Skeletal muscle tissue (tissue), 4 donors: ENCODE measurements around the gene STRADA. TPM values are rescaled to one million over a fixed set of nuclear protein-coding genes. Genes with fewer than 3 reads are reported as not detected.

ENCODE experiments used
- H3K27ac ChIP-seq: one replicate; pipeline ENCODE4 v1.7.0; 2013; ENCODE audit warnings: mild to moderate bottlenecking, low read depth, low read length, inconsistent platforms
- H3K27me3 ChIP-seq, 3 donors: one replicate each; pipeline ENCODE4 v1.7.0; 2013; ENCODE audit warnings: low read length in 3 of 3; ENCODE audit not compliant: control insufficient read depth in 3 of 3, insufficient read depth in 3 of 3
- H3K36me3 ChIP-seq, 3 donors: one replicate each; pipeline ENCODE4 v1.7.0; 2013; ENCODE audit warnings: low read length in 3 of 3; ENCODE audit not compliant: control insufficient read depth in 3 of 3, insufficient read depth in 3 of 3
- H3K4me1 ChIP-seq, 3 donors: one replicate each; pipeline ENCODE4 v1.7.0; 2013; ENCODE audit warnings: low read length in 3 of 3, mild to moderate bottlenecking in 3 of 3; ENCODE audit not compliant: control insufficient read depth in 3 of 3, insufficient read depth in 3 of 3
- H3K4me3 ChIP-seq, 3 donors: one replicate each; pipeline ENCODE4 v1.7.0; 2013; ENCODE audit warnings: low read length in 3 of 3
- H3K9ac ChIP-seq, 3 donors: one replicate each; pipeline ENCODE4 v1.7.0; 2013; ENCODE audit warnings: low read length in 3 of 3, mild to moderate bottlenecking in 3 of 3, moderate library complexity in 2 of 3, low read depth in 1 of 3
- H3K9me3 ChIP-seq, 3 donors: one replicate each; pipeline ENCODE4 v1.7.0; 2013; ENCODE audit warnings: low read length in 3 of 3; ENCODE audit not compliant: control insufficient read depth in 3 of 3
- total RNA-seq: library from RNA; depleted of rRNA; stranded (reverse); fragments of >200 nt; gene quantifications from one replicate; pipeline ENCODE4 v1.2.3, GENCODE V29; 2014
- donor health status: Osteomylitis.

STRADA gene
- total RNA-seq, 1 donor from 2014 or later, result 13.6 TPM

DNA sequence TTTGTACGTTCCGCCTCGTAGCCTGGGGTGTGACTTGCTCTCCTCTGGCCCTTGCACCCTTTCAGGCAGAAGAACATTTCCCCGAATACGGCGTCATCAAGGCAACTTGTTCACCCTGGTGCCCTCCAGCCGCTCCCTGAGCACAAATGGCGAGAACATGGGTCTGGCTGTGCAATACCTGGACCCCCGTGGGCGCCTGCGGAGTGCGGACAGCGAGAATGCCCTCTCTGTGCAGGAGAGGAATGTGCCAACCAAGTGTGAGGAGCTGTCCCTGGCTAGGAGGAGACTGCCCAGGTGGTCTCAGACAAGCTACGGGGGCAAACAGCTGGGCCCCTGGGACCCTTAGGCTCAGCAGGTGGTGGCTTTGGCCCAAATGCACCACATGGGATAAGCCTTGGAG is 52.1 kb downstream of the STRADA start:
- H3K27ac ChIP-seq, result no peak overlapping the region
- H3K36me3 ChIP-seq, result peaks cover 65 to 74% (median 69%) of the 10 kb centered on the region in 3 donors
- H3K4me1 ChIP-seq, result no peaks in the 10 kb centered on the region
- no peaks in the 10 kb centered on the region for H3K9me3 ChIP-seq
- H3K4me3 ChIP-seq, result no peak overlapping the region
- H3K9ac ChIP-seq, result no peak overlapping the region
- H3K27me3 ChIP-seq, result no peaks in the 10 kb centered on the region

DNA sequence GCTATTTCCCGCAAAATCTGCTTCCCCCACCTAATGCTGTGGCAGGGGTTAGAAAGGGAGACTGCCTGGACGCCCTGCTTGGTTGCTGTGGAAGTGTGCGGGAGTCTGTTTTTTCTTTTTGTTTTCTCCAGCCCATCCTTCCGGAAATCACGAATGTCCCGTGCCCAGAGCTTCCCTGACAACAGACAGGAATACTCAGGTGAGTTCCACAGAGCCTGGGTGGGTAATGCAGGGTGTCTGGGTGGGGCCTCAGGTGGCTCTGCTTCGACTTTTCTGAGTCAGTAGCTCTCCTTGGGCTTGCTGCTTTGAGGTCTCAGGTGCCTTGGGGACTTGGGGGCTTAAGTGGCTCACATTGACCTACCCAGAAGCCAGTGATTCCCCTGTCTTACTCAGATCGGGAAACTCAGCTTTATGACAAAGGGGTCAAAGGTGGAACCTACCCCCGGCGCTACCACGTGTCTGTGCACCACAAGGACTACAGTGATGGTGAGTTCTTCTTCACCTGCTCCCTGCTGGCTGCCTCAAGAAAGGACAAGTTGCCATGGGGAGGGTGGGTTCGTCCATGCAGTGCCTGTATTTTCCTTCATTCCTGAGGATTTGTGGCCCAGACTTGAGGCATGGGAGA is 53.1 kb downstream of the STRADA start:
- H3K36me3 ChIP-seq, result peaks cover 60 to 67% (median 62%) of the 10 kb centered on the region in 3 donors
- no peak overlapping the region for H3K9ac ChIP-seq
- no peaks in the 10 kb centered on the region for H3K27me3 ChIP-seq
- H3K4me1 ChIP-seq, result no peaks in the 10 kb centered on the region
- H3K27ac ChIP-seq, result no peak overlapping the region
- H3K9me3 ChIP-seq, result no peaks in the 10 kb centered on the region
- no peak overlapping the region for H3K4me3 ChIP-seq

DNA sequence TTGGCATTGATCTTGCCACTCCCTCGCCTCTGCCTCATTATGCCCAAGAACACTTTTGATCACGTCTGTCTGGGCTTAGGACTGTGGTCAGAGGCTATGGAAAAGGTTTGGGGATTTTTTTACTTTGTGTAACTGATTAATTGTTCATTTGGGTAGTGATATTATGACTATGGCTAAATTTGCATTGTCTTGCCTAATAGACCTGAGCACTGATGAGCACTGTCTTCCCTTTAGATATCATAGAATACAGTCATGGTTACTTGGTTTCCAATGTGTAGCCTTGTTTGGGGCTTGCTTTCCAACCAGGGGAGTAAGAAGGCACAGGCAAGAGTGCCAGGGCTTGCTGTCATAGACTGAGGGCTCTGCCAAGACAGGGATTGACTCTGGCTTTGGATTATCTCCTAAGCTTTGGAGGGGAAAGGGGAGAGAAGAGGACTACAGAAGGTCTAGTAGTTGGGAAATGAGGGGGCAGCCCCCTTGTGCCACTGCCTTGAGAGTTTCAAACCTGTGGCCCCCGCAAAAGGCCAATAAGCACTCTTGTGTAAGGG is 55.4 kb downstream of the STRADA start:
- Histone ChIP-seq H3K27me3 (no peaks in the 10 kb centered on the region), H3K27ac (no peak overlapping the region), H3K9ac (no peak overlapping the region), H3K36me3 (peaks cover 51 to 66% (median 61%) of the 10 kb centered on the region in 3 donors), H3K4me1 (no peaks in the 10 kb centered on the region), H3K4me3 (no peak overlapping the region), H3K9me3 (no peaks in the 10 kb centered on the region)

DNA sequence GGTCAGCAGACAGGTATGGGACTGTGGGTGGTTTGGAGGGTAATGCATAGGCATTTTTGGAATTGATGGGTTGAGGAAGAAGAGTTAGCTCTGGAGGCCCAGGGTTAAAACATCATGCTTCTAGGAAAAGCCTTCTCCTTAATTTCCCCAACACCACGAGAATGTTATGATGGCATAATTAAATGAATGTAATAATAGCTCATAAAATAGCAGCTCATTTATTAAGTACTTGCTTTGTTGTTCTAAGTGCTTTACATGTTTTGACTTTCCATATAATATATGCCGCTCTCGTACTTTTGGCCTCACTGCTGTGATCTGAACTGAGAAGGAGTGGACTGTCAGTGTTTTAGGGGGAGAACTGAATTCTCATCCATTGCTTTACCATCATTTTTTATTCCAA is 56.0 kb downstream of the STRADA start:
- no peaks in the 10 kb centered on the region for H3K27me3 ChIP-seq
- no peak overlapping the region for H3K27ac ChIP-seq
- H3K9me3 ChIP-seq, result no peaks in the 10 kb centered on the region
- no peak overlapping the region for H3K9ac ChIP-seq
- no peaks in the 10 kb centered on the region for H3K4me1 ChIP-seq
- no peak overlapping the region for H3K4me3 ChIP-seq
- peaks cover 45 to 60% (median 55%) of the 10 kb centered on the region in 3 donors for H3K36me3 ChIP-seq

DNA sequence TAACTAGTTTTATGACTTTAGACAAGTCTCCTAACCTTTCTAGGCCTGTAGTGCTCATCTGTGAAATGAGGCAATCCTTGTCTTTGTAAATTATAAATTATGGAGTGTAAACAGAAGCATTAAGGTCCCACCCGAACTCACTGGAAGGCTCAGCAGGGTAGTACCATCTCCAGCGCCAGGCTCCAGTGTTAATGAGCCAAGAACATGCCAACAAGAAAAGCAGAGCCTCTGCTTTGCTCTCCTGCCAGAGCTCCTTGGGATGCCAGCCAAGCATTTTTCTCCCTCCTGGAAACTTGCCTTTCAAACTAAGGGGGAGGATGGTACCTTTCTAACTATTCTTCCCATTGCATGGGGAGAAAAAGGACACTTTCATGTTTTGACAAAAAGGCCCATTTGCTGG is 56.6 kb downstream of the STRADA start:
- no peaks in the 10 kb centered on the region for H3K9me3 ChIP-seq
- H3K4me3 ChIP-seq, result no peak overlapping the region
- H3K4me1 ChIP-seq, result no peaks in the 10 kb centered on the region
- peaks cover 40 to 55% (median 49%) of the 10 kb centered on the region in 3 donors for H3K36me3 ChIP-seq
- no peak overlapping the region for H3K9ac ChIP-seq
- H3K27ac ChIP-seq, result no peak overlapping the region
- H3K27me3 ChIP-seq, result no peaks in the 10 kb centered on the region

DNA sequence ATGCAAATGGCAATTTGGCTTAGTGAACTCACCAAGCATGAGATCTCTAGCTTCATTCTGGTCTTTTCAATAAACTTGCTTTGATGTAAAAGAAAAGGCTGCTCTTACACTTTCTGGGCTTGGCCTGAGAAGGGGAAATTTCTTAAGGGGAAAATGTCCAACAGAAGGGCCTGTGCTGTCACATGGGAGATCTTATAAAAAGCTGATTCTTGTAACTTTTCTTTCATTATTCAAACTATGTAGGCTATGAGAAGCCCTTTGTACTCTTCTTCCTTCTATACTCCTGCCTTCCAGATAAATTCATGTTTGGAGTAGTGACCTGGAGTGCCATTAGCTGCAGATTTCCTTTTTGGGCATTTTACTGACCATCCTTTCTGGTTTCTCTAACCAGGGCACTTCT is 58.6 kb downstream of the STRADA start:
- no peaks in the 10 kb centered on the region for H3K4me1 ChIP-seq

DNA sequence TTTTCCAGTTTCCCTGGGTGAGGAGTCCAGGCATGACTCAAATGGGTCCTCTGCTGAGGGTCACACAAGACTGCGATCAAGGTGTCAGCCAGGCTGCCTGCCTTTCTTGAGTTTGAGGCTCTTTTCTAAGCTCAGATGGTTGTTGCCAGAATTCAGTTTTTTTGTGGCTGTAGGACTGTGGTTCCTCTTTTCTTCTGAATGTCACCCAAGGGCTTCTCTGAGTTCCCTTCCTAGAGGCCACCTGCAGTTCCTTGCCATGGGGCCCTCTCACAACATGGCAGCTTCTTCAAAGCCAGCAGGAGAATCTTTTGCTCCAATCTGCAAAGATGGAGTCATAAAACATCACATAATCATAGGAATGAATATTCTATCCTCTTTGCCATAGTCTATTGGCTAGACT is 59.2 kb downstream of the STRADA start:
- Histone ChIP-seq H3K9ac (no peak overlapping the region), H3K27ac (no peak overlapping the region), H3K4me3 (no peak overlapping the region), H3K27me3 (no peaks in the 10 kb centered on the region), H3K4me1 (peaks cover 0 to 5% (median 5%) of the 10 kb centered on the region in 3 donors), H3K9me3 (no peaks in the 10 kb centered on the region), H3K36me3 (peaks cover 22 to 38% (median 33%) of the 10 kb centered on the region in 3 donors)

More for the DNA sequence above, 58.6 kb downstream of the STRADA start:
- H3K36me3 ChIP-seq, result peaks cover 22 to 38% (median 30%) of the 10 kb centered on the region in 3 donors
- no peaks in the 10 kb centered on the region for H3K9me3 ChIP-seq
- H3K27ac ChIP-seq, result no peak overlapping the region
- H3K9ac ChIP-seq, result no peak overlapping the region
- no peak overlapping the region for H3K4me3 ChIP-seq
- H3K27me3 ChIP-seq, result no peaks in the 10 kb centered on the region

DNA sequence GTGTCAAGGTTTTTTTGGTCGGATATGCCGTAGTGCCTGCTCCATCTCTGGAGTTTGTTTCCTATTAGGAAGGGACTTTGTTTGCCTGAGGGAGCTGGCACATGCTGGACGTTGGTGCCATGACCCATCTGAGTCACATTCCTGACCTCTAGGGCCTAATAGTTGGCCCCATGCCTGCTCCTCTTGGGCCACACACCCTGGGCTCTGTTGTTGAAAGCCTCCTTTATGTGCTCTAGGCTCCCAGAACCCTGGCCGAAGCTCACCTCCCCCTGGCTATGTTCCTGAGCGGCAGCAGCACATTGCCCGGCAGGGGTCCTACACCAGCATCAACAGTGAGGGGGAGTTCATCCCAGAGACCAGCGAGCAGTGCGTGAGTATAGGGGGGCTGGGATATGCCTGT is 60.1 kb downstream of the STRADA start:
- Histone ChIP-seq H3K36me3 (peaks cover 22 to 40% (median 36%) of the 10 kb centered on the region in 3 donors), H3K9me3 (no peaks in the 10 kb centered on the region), H3K27me3 (no peaks in the 10 kb centered on the region), H3K4me1 (peaks cover under 1 to 14% (median 14%) of the 10 kb centered on the region in 3 donors), H3K9ac (no peak overlapping the region), H3K27ac (no peak overlapping the region), H3K4me3 (no peak overlapping the region)

DNA sequence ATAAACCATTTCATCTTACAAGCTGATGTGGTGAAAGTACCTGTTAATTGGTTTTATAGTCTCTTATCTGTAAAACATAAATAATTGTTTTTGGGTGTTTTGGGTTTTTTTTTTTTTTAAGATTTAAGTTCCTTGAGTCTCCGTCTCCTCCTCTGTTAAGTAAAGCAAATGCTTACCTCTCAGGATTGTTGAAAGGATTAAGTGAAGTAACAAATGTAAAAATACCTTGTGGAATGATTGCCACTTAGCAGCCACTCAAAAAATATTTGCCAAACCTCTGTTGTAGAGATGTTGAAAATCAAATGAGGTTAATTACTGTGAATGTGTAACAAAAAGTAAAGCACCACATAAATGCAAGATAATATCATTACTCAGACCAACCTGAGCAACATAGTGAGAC is 60.9 kb downstream of the STRADA start:
- Histone ChIP-seq H3K9ac (no peak overlapping the region), H3K27ac (no peak overlapping the region), H3K27me3 (no peaks in the 10 kb centered on the region), H3K4me1 (peaks cover 5 to 21% (median 15%) of the 10 kb centered on the region in 3 donors), H3K4me3 (no peak overlapping the region), H3K36me3 (peaks cover 17 to 38% (median 36%) of the 10 kb centered on the region in 3 donors), H3K9me3 (no peaks in the 10 kb centered on the region)

DNA sequence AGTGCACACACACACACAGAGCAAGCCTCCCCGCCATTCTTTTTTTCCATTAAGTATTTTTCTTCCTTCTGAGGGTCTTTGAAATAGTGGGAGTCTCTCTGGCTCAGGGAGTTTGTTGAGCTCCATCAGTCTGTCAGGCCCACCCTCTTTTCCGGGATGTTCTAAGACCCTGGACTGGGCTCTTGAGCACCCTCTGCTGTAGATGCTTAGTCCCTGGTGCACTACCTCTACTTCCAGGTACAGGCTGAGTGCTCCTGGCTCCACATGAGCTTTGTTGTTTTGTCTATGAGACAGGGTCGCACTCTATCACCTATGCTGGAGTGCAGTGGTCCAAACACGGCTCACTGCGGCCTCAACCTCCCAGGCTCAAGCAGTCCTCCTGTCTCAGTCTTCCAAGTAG is 62.4 kb downstream of the STRADA start:
- Histone ChIP-seq H3K9ac (no peak overlapping the region), H3K4me3 (no peak overlapping the region), H3K27ac (no peak overlapping the region), H3K4me1 (peaks cover 17 to 31% (median 24%) of the 10 kb centered on the region in 3 donors), H3K27me3 (no peaks in the 10 kb centered on the region), H3K36me3 (peaks cover 12 to 37% (median 31%) of the 10 kb centered on the region in 3 donors), H3K9me3 (no peaks in the 10 kb centered on the region)
